Karpas-422 (cell line): ENCODE results near the gene CYP24A1. TPM values are rescaled to one million over a fixed set of nuclear protein-coding genes. Genes with fewer than 3 reads are reported as not detected.
A peak's percentile ranks its signal among the peaks of the same experiment; 100 is the strongest.

Experiments used
- DNase-seq: peaks from one replicate; pipeline ENCODE4 v3.0.0-alpha.2; 2015
- H2AFZ ChIP-seq: fragments of 200-600 bp; sonication (generic); 2 replicates; pipeline ENCODE4 v1.6.1; 2014; ENCODE audit warnings: antibody characterized with exemption, low read length, mixed read lengths
- H3K27ac ChIP-seq: fragments of 200-600 bp; sonication (generic); 2 replicates; pipeline ENCODE4 v1.5.1; 2014; ENCODE audit warnings: mild to moderate bottlenecking, low read length, moderate library complexity
- H3K27me3 ChIP-seq: fragments of 200-600 bp; sonication (generic); 2 replicates; pipeline ENCODE4 v1.6.1; 2014; ENCODE audit warnings: low read length, mixed read lengths
- H3K36me3 ChIP-seq: fragments of 200-600 bp; sonication (generic); 2 replicates; pipeline ENCODE4 v1.6.1; 2014; ENCODE audit warnings: low read length, mixed read lengths; ENCODE audit not compliant: insufficient read depth
- H3K4me1 ChIP-seq: fragments of 200-600 bp; sonication (generic); 2 replicates; pipeline ENCODE4 v1.6.1; 2014; ENCODE audit warnings: mild to moderate bottlenecking, low read length, mixed read lengths
- H3K4me2 ChIP-seq: fragments of 200-600 bp; sonication (generic); 2 replicates; pipeline ENCODE4 v1.6.1; 2014; ENCODE audit warnings: low read length, low read depth, mild to moderate bottlenecking; ENCODE audit not compliant: poor library complexity, severe bottlenecking
- H3K4me3 ChIP-seq: fragments of 200-600 bp; sonication (generic); 2 replicates; pipeline ENCODE4 v1.5.1; 2014; ENCODE audit warnings: mild to moderate bottlenecking, antibody characterized with exemption, low read length, mixed read lengths
- H3K79me2 ChIP-seq: fragments of 200-600 bp; sonication (generic); 2 replicates; pipeline ENCODE4 v1.6.1; 2014; ENCODE audit warnings: mild to moderate bottlenecking, low read length, mixed read lengths
- H3K9ac ChIP-seq: fragments of 200-600 bp; sonication (generic); 2 replicates; pipeline ENCODE4 v1.6.0; 2014; ENCODE audit warnings: low read length
- H3K9me2 ChIP-seq: fragments of 200-600 bp; sonication (generic), shearing (Covaris generic); replicated peaks from 2 replicates; pipeline ENCODE4 v1.6.0; 2014; ENCODE audit warnings: mild to moderate bottlenecking, low read length, moderate library complexity; ENCODE audit not compliant: insufficient read depth
- H3K9me3 ChIP-seq: fragments of 300-700, 200-600 bp; sonication (generic); 2 replicates; pipeline ENCODE4 v1.6.1; 2014; ENCODE audit warnings: low read length, mixed read lengths
- H4K20me1 ChIP-seq: fragments of 200-600 bp; sonication (generic); 2 replicates; pipeline ENCODE4 v1.6.1; 2014; ENCODE audit warnings: mild to moderate bottlenecking, antibody characterized with exemption, low read length, low read depth; ENCODE audit not compliant: insufficient read depth
- total RNA-seq: library from RNA; depleted of rRNA; stranded (reverse); fragments of >200 nt; shearing (Covaris generic); gene quantifications from 2 replicates; pipeline ENCODE4 v1.2.3, GENCODE V29; 2014; ENCODE audit warnings: low replicate concordance

CYP24A1 gene
- total RNA-seq, 1 experiment from 2014 or later = not detected

GRCh38 chr20:54200487-54201267 lies 26.9 kb upstream of the CYP24A1 start:
- Histone ChIP-seq H3K9me3 (no peaks in the 10 kb centered on the region), H3K36me3 (no peaks in the 10 kb centered on the region), H3K79me2 (no peaks in the 10 kb centered on the region), H3K9ac (no peak overlapping the region), H2AFZ (no peak overlapping the region), H3K4me1 (peaks cover 5% of the 10 kb centered on the region), H3K9me2 (no peaks in the 10 kb centered on the region), H3K27ac (no peak overlapping the region), H3K4me3 (no peak overlapping the region), H3K4me2 (no peak overlapping the region), H3K27me3 (no peaks in the 10 kb centered on the region), H4K20me1 (0 out of 2 replicates have a peak, but pooled peaks cover 3% of the 10 kb centered on the region)
- no peak for DNase-seq

- no peak overlapping the region for H3K4me2 ChIP-seq
- peaks cover 8% of the 10 kb centered on the region for H3K4me1 ChIP-seq
- no peak overlapping the region for H3K4me3 ChIP-seq
- H3K9me2 ChIP-seq = no peaks in the 10 kb centered on the region
- H3K36me3 ChIP-seq = no peaks in the 10 kb centered on the region
- H2AFZ ChIP-seq = no peak overlapping the region
- DNase-seq = peak; percentile 82
- no peak overlapping the region for H3K9ac ChIP-seq
- H3K27ac ChIP-seq = no peak overlapping the region
- 0 out of 2 replicates have a peak, but pooled peaks cover 3% of the 10 kb centered on the region for H4K20me1 ChIP-seq
- H3K9me3 ChIP-seq = no peaks in the 10 kb centered on the region
- H3K79me2 ChIP-seq = no peaks in the 10 kb centered on the region
- no peaks in the 10 kb centered on the region for H3K27me3 ChIP-seq
Observed at GRCh38 chr20:54199721-54200176, 26.0 kb upstream of the CYP24A1 start.

- DNase-seq = no peak
- Histone ChIP-seq H3K4me2 (no peak overlapping the region), H3K4me1 (peaks cover 8% of the 10 kb centered on the region), H3K9ac (no peak overlapping the region), H3K27me3 (no peaks in the 10 kb centered on the region), H4K20me1 (0 out of 2 replicates have a peak, but pooled peaks cover 3% of the 10 kb centered on the region), H2AFZ (no peak overlapping the region), H3K4me3 (no peak overlapping the region), H3K27ac (no peak overlapping the region), H3K9me3 (no peaks in the 10 kb centered on the region), H3K36me3 (no peaks in the 10 kb centered on the region), H3K9me2 (no peaks in the 10 kb centered on the region), H3K79me2 (no peaks in the 10 kb centered on the region)
Observed at GRCh38 chr20:54199283-54199682, 25.5 kb upstream of the CYP24A1 start.

GRCh38 chr20:54197621-54198604 lies 24.1 kb upstream of the CYP24A1 start:
- no peak overlapping the region for H3K9ac ChIP-seq

GRCh38 chr20:54195483-54196472 lies 22.0 kb upstream of the CYP24A1 start:
- Histone ChIP-seq H2AFZ (no peak overlapping the region), H3K9ac (no peak overlapping the region), H3K9me2 (no peaks in the 10 kb centered on the region), H4K20me1 (0 out of 2 replicates have a peak, but pooled peaks cover 3% of the 10 kb centered on the region), H3K4me2 (peak overlapping the region; percentile 51), H3K27me3 (no peaks in the 10 kb centered on the region), H3K4me3 (no peak overlapping the region), H3K36me3 (no peaks in the 10 kb centered on the region), H3K9me3 (no peaks in the 10 kb centered on the region), H3K4me1 (peaks cover 8% of the 10 kb centered on the region), H3K79me2 (no peaks in the 10 kb centered on the region), H3K27ac (no peak overlapping the region)
- DNase-seq = no peak

More at GRCh38 chr20:54197621-54198604, 24.1 kb upstream of the CYP24A1 start:
- Histone ChIP-seq H2AFZ (no peak overlapping the region), H3K36me3 (no peaks in the 10 kb centered on the region), H3K27ac (no peak overlapping the region), H3K4me1 (peaks cover 8% of the 10 kb centered on the region), H3K9me3 (no peaks in the 10 kb centered on the region), H4K20me1 (0 out of 2 replicates have a peak, but pooled peaks cover 3% of the 10 kb centered on the region), H3K4me2 (no peak overlapping the region), H3K4me3 (no peak overlapping the region), H3K9me2 (no peaks in the 10 kb centered on the region), H3K27me3 (no peaks in the 10 kb centered on the region), H3K79me2 (no peaks in the 10 kb centered on the region)
- no peak for DNase-seq

GRCh38 chr20:54194724-54195438 lies 21.1 kb upstream of the CYP24A1 start:
- Histone ChIP-seq H3K27ac (no peak overlapping the region), H3K9ac (no peak overlapping the region), H3K4me1 (peaks cover 8% of the 10 kb centered on the region), H3K27me3 (no peaks in the 10 kb centered on the region), H4K20me1 (0 out of 2 replicates have a peak, but pooled peaks cover 3% of the 10 kb centered on the region), H3K4me3 (no peak overlapping the region), H3K79me2 (no peaks in the 10 kb centered on the region), H3K9me2 (no peaks in the 10 kb centered on the region), H2AFZ (no peak overlapping the region), H3K36me3 (no peaks in the 10 kb centered on the region), H3K9me3 (no peaks in the 10 kb centered on the region), H3K4me2 (no peak overlapping the region)
- DNase-seq = no peak

GRCh38 chr20:54193817-54194216 lies 20.0 kb upstream of the CYP24A1 start:
- Histone ChIP-seq H4K20me1 (no peaks in the 10 kb centered on the region), H3K79me2 (no peaks in the 10 kb centered on the region), H3K4me3 (no peak overlapping the region), H3K27me3 (no peaks in the 10 kb centered on the region), H2AFZ (no peak overlapping the region), H3K9me3 (no peaks in the 10 kb centered on the region), H3K4me2 (no peak overlapping the region), H3K9me2 (no peaks in the 10 kb centered on the region), H3K9ac (no peak overlapping the region), H3K36me3 (no peaks in the 10 kb centered on the region), H3K4me1 (peaks cover 8% of the 10 kb centered on the region), H3K27ac (no peak overlapping the region)
- DNase-seq = no peak
